Stimulated activated CD4-positive, alpha-beta T cell treated with anti-CD3 and anti-CD28 coated beads, Interleukin-4, amount 100 ng/mL, for 24 hours (primary cell): ENCODE results near the gene CATSPERZ.
"Not testable (repeated sequence)": the region's sequence is repeated elsewhere in the genome, so short reads cannot be mapped to it uniquely, and the experiment has no call there.

Experiments used
- DNase-seq: peaks from one replicate; pipeline ENCODE4 v3.0.0-alpha.2; 2020

Gene CATSPERZ

DNA sequence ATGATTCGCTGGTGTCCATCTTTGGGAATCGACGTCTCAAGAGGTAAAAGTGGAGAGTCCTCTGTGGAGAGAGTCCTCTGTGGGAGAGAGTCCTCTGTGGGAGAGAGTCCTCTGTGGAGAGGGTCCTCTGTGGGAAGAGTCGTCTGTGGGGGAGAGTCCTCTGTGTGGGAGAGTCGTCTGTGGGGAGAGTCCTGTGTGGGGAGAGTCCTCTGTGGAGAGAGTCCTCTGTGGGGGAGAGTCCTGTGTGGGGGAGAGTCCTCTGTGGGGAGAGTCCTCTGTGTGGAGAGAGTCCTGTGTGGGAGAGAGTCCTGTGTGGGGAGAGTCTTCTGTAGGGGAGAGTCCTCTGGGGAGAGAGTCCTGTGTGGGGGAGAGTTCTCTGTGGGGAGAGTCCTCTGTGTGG lies 20.9 kb downstream of the CATSPERZ start:
- no peak for DNase-seq

DNA sequence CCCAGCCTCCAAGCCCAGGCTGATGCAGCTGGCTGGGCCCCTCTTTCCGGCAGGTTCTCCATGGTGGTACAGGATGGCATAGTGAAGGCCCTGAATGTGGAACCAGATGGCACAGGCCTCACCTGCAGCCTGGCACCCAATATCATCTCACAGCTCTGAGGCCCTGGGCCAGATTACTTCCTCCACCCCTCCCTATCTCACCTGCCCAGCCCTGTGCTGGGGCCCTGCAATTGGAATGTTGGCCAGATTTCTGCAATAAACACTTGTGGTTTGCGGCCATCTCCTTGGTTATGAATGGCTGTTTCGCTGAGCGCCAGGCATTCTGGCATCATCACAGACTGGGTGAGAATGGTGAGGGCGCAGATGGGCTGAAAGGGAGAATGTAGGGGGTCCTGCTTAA lies 21.4 kb downstream of the CATSPERZ start:
- no peak for DNase-seq

DNA sequence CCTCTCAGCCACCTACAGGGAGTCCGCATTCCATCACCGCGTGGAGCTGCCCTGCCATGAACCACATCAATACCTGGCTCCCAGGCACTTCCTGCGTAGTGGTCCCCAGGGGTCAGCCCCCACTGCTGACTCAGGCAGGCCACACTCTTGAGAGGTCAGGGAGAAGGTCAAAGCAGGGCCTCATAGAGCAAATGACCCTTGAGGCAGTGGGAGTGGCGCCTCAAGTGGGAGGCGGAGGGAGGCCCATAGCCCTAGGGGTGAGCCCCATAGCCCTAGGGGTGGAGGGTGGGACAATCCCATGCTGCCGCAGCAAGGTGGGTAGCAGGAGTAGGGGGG lies 22.7 kb downstream of the CATSPERZ start:
- DNase-seq = no peak

- no peak for DNase-seq
Observed at GRCh38 chr11:64323373-64323772, 23.2 kb downstream of the CATSPERZ start.

GRCh38 chr11:64323984-64324383 lies 23.8 kb downstream of the CATSPERZ start:
- DNase-seq = not testable (repeated sequence)

GRCh38 chr11:64324692-64325469 lies 24.7 kb downstream of the CATSPERZ start:
- DNase-seq = no peak

GRCh38 chr11:64327375-64327774 lies 27.2 kb downstream of the CATSPERZ start:
- DNase-seq = no peak

GRCh38 chr11:64327993-64328392 lies 27.8 kb downstream of the CATSPERZ start:
- DNase-seq = no peak

- no peak for DNase-seq
Observed at GRCh38 chr11:64330888-64331287, 30.7 kb downstream of the CATSPERZ start.

DNA sequence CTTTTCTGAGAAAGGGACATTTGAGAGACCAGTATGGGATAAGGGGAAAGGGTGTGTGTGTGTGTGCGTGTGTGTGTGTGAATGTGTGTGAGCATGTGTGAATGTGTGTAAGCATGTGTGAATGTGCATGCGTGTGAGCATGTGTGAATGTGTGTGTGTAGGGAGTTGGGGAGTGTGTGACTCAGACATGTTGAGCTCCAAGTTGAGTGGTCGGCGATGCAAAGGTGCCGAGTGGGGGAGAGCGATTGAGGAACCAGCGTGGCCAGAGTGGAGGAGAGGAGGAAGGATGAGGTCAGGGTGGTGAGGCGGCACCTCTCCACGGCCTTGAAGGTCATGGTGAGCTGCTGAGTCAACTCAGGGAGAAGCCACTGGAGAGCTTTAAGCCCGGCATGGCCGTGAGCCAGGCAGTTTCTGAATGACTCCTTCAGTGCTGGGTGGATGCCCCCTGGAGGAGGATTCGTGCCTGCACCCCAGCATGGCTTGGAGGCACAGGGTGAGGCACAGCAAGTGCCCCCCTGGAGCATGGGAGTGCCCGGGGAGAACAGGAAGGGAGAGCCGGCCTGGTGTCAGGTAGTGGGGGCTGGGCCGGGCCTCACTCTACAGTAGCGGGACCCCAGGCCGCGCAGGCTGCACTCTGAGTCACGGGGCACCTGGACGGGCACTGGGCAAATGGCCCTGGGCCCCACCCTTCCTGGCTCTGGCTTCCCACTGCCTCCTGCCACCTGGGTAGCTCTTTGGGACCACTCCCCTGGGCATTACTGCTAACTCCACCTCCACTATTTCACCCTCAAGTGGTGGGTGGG lies 31.6 kb downstream of the CATSPERZ start:
- peak; percentile 71 for DNase-seq

DNA sequence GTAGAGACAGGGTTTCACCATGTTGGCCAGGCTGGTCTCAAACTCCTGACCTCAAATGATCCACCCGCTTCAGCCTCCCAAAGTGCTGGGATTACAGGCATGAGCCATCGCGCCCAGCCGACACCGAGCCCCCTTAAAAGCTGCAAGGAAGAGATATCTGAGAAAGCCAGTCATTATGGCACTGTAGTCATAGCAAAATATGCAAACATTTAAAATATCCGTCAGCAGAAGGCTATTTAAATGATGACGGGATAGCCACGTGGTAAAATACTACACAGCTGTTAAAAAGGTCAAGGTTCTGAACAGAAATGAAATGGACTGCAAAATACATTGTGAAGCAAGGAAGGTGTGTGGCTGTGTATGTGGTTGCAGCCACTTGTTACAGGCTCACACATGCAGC lies 33.4 kb downstream of the CATSPERZ start:
- DNase-seq = no peak

- DNase-seq = peak; percentile 34
Observed at GRCh38 chr11:64334764-64335735, 34.9 kb downstream of the CATSPERZ start.

GRCh38 chr11:64337538-64338249 lies 37.5 kb downstream of the CATSPERZ start:
- DNase-seq = no peak

- DNase-seq = no peak
Observed at GRCh38 chr11:64338716-64339115, 38.6 kb downstream of the CATSPERZ start.

DNA sequence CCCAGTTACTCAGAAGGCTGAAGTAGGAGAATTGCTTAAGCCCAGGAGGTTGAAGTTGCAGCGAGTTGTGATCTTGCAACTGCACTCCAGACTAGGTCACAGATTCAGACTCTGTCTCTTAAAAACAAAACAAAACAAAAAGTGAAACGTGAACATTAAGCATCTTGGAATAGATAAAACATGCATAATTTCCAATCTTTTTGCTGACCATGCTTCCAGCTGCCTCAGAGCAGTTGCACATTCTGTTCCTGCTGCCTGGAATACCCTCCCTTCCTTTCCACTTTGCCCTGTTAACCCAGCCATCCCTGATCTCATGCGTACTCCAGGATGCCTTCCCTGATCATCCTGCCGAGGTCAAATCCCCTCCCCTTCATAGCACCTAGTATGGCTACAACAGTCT lies 39.1 kb downstream of the CATSPERZ start:
- no peak for DNase-seq

- DNase-seq = peak; percentile 81
Observed at GRCh38 chr11:64339754-64340408, 39.7 kb downstream of the CATSPERZ start, which contains the start of gene CCDC88B. CCDC88B (plus strand) TSS chr11:64340204; CDS start chr11:64340267, 63 bp downstream.

- DNase-seq = peak; percentile 80
Observed at GRCh38 chr11:64340671-64341335, 40.6 kb downstream of the CATSPERZ start.

DNA sequence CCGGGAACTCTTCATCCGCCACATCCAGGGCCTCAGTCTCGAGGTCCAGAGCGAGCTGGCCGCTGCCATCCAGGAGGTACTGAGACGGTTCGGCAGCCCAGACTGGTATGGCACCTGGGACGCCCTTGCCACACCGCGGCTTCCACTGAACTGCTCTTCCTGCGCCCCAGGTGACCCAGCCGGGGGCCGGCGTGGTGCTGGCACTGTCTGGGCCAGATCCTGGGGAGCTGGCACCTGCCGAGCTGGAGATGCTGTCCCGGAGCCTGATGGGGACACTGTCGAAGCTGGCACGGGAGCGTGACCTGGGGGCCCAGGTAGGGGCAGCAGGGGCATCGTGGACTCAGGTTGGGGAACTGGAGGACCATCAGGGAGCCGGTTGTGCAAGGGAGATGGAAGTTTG lies 41.3 kb downstream of the CATSPERZ start:
- no peak for DNase-seq

- peak; percentile 89 for DNase-seq
Observed at GRCh38 chr11:64341851-64342791, 42.0 kb downstream of the CATSPERZ start.
